HFFc6 (cell line): ENCODE data around the gene ITIH4. TPM values are rescaled to one million over a fixed set of nuclear protein-coding genes. Genes with fewer than 3 reads are reported as not detected.

Experiments
- DNase-seq: peaks from one replicate; pipeline ENCODE4 v3.0.0-alpha.2; 2018
- H3K27ac Mint-ChIP-seq: 2 replicates; pipeline ENCODE4 v1.8.0; 2020; ENCODE audit warnings: mild to moderate bottlenecking, mixed read lengths
- H3K27me3 Mint-ChIP-seq: 2 replicates; pipeline ENCODE4 v1.8.0; 2021; ENCODE audit warnings: mild to moderate bottlenecking, moderate library complexity, mixed read lengths; ENCODE audit not compliant: insufficient read depth
- H3K36me3 Mint-ChIP-seq: 2 replicates; pipeline ENCODE4 v1.8.0; 2021; ENCODE audit warnings: low read depth, mixed read lengths
- H3K4me1 Mint-ChIP-seq: 2 replicates; pipeline ENCODE4 v1.8.0; 2020; ENCODE audit warnings: low read depth, mixed read lengths
- H3K4me3 Mint-ChIP-seq: 2 replicates; pipeline ENCODE4 v1.8.0; 2020; ENCODE audit warnings: mild to moderate bottlenecking, moderate library complexity, mixed read lengths
- H3K9me3 Mint-ChIP-seq: 2 replicates; pipeline ENCODE4 v1.8.0; 2020; ENCODE audit warnings: mild to moderate bottlenecking, mixed read lengths
- total RNA-seq, 6 experiments: library from RNA; stranded (reverse); fragmentation: NEBNext Ultra II Directional; extraction: Animal tissue kit (Norgen Biotek cat#: 25700); gene quantifications; 2 replicates in 1 of 6; 3 replicates in 5 of 6; pipeline ENCODE4 v1.2.3, GENCODE V29; 2021
- TF ChIP-seq, protein P1 (sequence below): fragments of 200-600 bp; sonication (generic); IDR thresholded peaks from 2 replicates; pipeline ENCODE4 v1.5.0; 2021; ENCODE audit warnings: antibody characterized with exemption, mild to moderate bottlenecking

ITIH4 gene
- total RNA-seq, 6 experiments from 2014 or later, result 0.55 to 2.4 (median 0.79) TPM

DNA sequence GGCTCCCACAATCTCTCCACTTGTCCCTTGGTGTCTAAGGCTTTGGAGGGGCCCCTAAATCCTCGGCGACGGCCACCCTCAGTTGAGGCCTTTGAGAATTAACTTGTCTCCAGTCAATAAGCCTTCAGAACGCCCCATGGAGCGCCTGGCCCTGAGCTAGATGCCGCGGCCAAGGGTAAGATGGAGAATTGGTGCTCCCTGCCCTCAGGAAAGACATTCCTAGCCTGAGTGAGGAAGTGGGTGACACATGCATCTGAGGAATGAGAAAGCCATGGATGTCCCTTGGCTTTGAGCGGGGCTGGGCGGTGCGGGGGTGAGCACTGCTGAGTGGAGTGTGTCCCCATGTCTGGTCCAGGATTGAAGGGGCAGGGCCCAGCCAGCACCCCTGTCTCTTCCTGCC lies 13.3 kb downstream of the ITIH4 start:
- Mint-ChIP-seq H3K36me3 (no peaks in the 10 kb centered on the region), H3K9me3 (no peaks in the 10 kb centered on the region), H3K4me3 (no peak overlapping the region), H3K4me1 (no peaks in the 10 kb centered on the region), H3K27ac (no peak overlapping the region), H3K27me3 (peaks cover 11% of the 10 kb centered on the region; the same call in 1 of the 2 replicates)
- TF ChIP-seq, protein P1, sequence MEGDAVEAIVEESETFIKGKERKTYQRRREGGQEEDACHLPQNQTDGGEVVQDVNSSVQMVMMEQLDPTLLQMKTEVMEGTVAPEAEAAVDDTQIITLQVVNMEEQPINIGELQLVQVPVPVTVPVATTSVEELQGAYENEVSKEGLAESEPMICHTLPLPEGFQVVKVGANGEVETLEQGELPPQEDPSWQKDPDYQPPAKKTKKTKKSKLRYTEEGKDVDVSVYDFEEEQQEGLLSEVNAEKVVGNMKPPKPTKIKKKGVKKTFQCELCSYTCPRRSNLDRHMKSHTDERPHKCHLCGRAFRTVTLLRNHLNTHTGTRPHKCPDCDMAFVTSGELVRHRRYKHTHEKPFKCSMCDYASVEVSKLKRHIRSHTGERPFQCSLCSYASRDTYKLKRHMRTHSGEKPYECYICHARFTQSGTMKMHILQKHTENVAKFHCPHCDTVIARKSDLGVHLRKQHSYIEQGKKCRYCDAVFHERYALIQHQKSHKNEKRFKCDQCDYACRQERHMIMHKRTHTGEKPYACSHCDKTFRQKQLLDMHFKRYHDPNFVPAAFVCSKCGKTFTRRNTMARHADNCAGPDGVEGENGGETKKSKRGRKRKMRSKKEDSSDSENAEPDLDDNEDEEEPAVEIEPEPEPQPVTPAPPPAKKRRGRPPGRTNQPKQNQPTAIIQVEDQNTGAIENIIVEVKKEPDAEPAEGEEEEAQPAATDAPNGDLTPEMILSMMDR, result no peak
- DNase-seq, result no peak

DNA sequence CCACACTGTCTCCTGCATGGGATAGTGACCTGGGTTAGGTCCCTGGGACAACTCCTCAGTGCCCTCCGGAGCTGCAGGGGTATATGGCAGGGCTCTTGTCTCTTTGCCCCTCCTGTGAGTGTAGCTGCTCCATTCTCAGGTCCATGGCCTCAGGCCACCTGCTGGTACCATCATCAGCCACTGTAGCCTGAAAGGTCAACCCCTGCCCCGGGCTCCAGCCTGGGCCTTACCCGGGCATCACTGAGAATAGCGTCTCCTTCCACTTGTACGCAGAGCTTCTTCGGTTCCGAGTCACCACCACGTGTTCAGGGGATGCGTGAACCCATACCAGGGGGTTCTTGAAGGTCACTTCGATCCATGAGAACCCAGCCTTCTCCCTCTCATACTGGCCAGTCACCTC lies 13.8 kb downstream of the ITIH4 start:
- no peak for DNase-seq
- no peaks in the 10 kb centered on the region for H3K9me3 Mint-ChIP-seq

DNA sequence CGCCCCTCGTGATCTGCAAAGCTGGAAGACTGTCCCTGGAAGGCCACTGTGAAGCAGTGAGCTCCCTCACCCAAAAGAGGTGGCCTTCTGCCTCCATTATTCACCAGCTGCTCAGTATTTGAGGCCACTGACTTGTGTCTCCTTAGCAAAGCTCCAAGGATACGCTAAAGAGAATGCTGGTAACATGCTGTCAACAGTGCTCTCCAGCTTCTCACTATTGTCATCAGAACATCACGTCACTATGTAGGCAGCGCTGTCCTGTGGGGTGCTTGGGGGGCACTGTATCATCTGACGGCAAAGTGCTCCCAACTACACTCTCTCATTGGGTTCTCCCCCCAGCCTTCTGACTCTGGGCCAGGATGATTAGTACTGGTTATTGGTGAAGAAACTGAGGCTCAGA lies 14.3 kb downstream of the ITIH4 start:
- TF ChIP-seq, protein P1, result no peak
- no peaks in the 10 kb centered on the region for H3K9me3 Mint-ChIP-seq
- peaks cover 22% of the 10 kb centered on the region for H3K27me3 Mint-ChIP-seq
- DNase-seq, result no peak
- no peak overlapping the region for H3K4me3 Mint-ChIP-seq
- no peaks in the 10 kb centered on the region for H3K36me3 Mint-ChIP-seq
- no peaks in the 10 kb centered on the region for H3K4me1 Mint-ChIP-seq
- no peak overlapping the region for H3K27ac Mint-ChIP-seq

More for the DNA sequence above, 13.8 kb downstream of the ITIH4 start:
- H3K4me3 Mint-ChIP-seq, result no peak overlapping the region
- H3K27me3 Mint-ChIP-seq, result peaks cover 17% of the 10 kb centered on the region
- no peaks in the 10 kb centered on the region for H3K4me1 Mint-ChIP-seq
- TF ChIP-seq, protein P1, result no peak
- H3K36me3 Mint-ChIP-seq, result no peaks in the 10 kb centered on the region
- no peak overlapping the region for H3K27ac Mint-ChIP-seq

DNA sequence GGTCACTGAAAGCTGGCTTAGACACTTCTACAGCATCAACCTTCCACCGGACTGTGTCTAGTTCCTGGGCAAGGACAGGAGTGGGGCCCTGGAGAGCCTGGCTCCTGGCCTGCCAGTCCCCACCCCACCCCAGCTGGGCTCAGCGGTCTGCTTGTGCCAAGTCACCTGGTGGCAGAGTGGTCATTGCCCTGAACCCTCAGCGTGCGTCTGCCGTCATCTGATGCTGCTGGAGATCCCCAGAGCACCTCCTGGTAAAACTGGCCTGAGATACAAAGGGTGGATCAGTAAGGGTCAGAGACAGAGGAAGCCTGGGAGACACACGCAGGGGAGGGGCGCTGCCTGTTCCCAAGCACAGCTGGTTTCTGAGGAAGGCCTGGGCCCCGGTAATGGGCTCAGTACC lies 16.7 kb downstream of the ITIH4 start:
- no peak overlapping the region for H3K27ac Mint-ChIP-seq
- H3K4me1 Mint-ChIP-seq, result no peaks in the 10 kb centered on the region; the same call in 1 of the 2 replicates
- peaks cover 28% of the 10 kb centered on the region for H3K27me3 Mint-ChIP-seq
- no peaks in the 10 kb centered on the region for H3K9me3 Mint-ChIP-seq
- H3K4me3 Mint-ChIP-seq, result no peak overlapping the region
- TF ChIP-seq, protein P1, result no peak
- DNase-seq, result no peak
- H3K36me3 Mint-ChIP-seq, result no peaks in the 10 kb centered on the region

DNA sequence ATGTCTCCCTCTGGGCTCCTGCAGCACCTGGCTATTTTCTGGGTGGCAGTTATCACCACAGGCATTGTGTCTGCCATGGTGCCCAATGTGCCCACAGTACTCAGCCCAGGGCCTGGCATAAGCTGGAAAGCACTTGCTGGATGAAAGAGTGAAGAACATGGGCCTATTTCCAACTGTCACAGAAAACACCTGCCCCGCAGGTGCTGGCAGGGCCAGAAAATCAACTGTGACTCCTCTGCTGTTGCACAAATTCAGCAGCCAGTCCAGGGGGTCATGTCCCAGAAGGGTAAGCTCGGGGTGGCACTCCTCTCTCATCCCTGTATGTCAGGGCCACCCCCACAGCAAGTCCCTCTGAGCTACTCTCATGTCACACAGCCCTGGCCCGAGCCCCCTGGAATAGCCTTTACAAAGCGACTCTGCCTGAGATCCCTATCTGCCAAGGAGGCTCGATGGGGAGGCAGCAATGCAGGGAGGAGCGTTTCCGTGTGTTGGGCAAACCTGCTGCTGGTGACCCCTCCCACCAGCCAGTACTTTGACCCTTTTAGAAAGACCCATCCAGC lies 18.9 kb downstream of the ITIH4 start:
- Mint-ChIP-seq H3K36me3 (no peaks in the 10 kb centered on the region), H3K9me3 (no peaks in the 10 kb centered on the region), H3K4me3 (no peak overlapping the region), H3K27ac (no peak overlapping the region), H3K4me1 (no peaks in the 10 kb centered on the region; the same call in 1 of the 2 replicates), H3K27me3 (peaks cover 36% of the 10 kb centered on the region)
- TF ChIP-seq, protein P1, result no peak
- no peak for DNase-seq

DNA sequence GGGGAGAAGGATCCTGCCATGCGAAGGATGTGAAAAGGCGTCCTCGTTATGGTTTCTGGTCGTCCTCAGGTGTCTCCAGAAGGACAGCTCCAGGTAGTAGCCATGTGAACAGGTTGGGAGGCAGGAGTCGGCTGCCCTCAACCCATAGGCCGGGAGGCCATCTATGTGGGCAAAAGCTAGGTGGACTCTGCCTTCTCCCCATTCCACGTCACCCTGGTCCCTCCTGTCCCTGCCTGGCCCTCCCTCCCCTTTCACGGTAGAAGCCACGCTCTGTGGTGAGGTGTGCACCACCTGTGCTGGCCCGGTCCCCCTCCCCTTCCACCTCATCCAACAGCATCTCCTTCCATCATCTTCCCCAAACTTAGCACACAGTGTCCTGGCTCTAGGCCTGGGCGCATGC lies 19.5 kb downstream of the ITIH4 start:
- H3K9me3 Mint-ChIP-seq, result no peaks in the 10 kb centered on the region
- no peak overlapping the region for H3K4me3 Mint-ChIP-seq
- no peak for DNase-seq
- TF ChIP-seq, protein P1, result no peak
- H3K36me3 Mint-ChIP-seq, result no peaks in the 10 kb centered on the region
- no peak overlapping the region for H3K27ac Mint-ChIP-seq
- H3K27me3 Mint-ChIP-seq, result peaks cover 37% of the 10 kb centered on the region
- no peaks in the 10 kb centered on the region; the same call in 1 of the 2 replicates for H3K4me1 Mint-ChIP-seq
